HepG2 (cell line): ENCODE results near the gene CYP4F2. TPM values are rescaled to one million over a fixed set of nuclear protein-coding genes. Genes with fewer than 3 reads are reported as not detected.

Experiments used
- ARNT2 ChIP-seq: sonication (generic); formaldehyde crosslinking; IDR thresholded peaks from 2 replicates; pipeline ENCODE4 v1.8.0; 2022; ENCODE audit warnings: mild to moderate bottlenecking, low read depth, missing genetic modification reagents, moderate library complexity
- ASH2L ChIP-seq: fragments of 300-600, 200-600 bp; sonication (generic); IDR thresholded peaks from 2 replicates; pipeline ENCODE4 v1.7.0; 2017; ENCODE audit warnings: low read depth, mild to moderate bottlenecking, moderate library complexity, mixed read lengths, low read length; ENCODE audit not compliant: insufficient read length
- FOXK2 ChIP-seq: fragments of 450-650 bp; IDR thresholded peaks from 2 replicates; pipeline ENCODE4 v1.6.1; 2016
- GMEB1 ChIP-seq: sonication (generic); formaldehyde crosslinking; IDR thresholded peaks from 2 replicates; pipeline ENCODE4 v1.5.1; 2020; ENCODE audit warnings: missing genetic modification reagents, mild to moderate bottlenecking, borderline replicate concordance
- IKZF4 ChIP-seq: sonication (generic); formaldehyde crosslinking; IDR thresholded peaks from 2 replicates; pipeline ENCODE4 v1.5.1; 2020; ENCODE audit warnings: borderline replicate concordance, mild to moderate bottlenecking, low read depth, missing genetic modification reagents; ENCODE audit errors: not compliant biosample characterization
- KDM5B ChIP-seq: sonication (generic); formaldehyde crosslinking; IDR thresholded peaks from 2 replicates; pipeline ENCODE4 v1.4.0; 2020; ENCODE audit warnings: missing genetic modification reagents, mild to moderate bottlenecking, borderline replicate concordance
- KLF11 ChIP-seq: IDR thresholded peaks from 2 replicates; pipeline ENCODE4 v1.6.1; 2016; ENCODE audit warnings: missing compliant biosample characterization
- MAFF ChIP-seq: IDR thresholded peaks from 2 replicates; pipeline ENCODE4 v1.6.1; 2011; ENCODE audit warnings: low read depth, low read length, improper control_type of control experiment
- MEIS1 ChIP-seq: sonication (generic); formaldehyde crosslinking; IDR thresholded peaks from 2 replicates; pipeline ENCODE4 v1.9.0; 2021; ENCODE audit warnings: mild to moderate bottlenecking, missing genetic modification reagents, moderate library complexity, borderline replicate concordance
- MTA3 ChIP-seq: sonication (generic); formaldehyde crosslinking; IDR thresholded peaks from 2 replicates; pipeline ENCODE4 v1.4.0; 2020; ENCODE audit warnings: missing genetic modification reagents
- ONECUT2 ChIP-seq: sonication (generic); formaldehyde crosslinking; IDR thresholded peaks from 2 replicates; pipeline ENCODE4 v1.4.0; 2020; ENCODE audit warnings: missing genetic modification reagents
- POLR2A ChIP-seq, 2 experiments: IDR thresholded peaks; 2 replicates each; pipeline ENCODE4 v1.6.1; 2011; ENCODE audit warnings: low read depth in 2 of 2, low read length in 2 of 2, mild to moderate bottlenecking in 1 of 2, moderate library complexity in 1 of 2; ENCODE audit not compliant: insufficient read depth in 1 of 2
- SETDB1 ChIP-seq: sonication (generic); formaldehyde crosslinking; IDR thresholded peaks from 2 replicates; pipeline ENCODE4 v1.5.1; 2020; ENCODE audit warnings: missing genetic modification reagents, mild to moderate bottlenecking, borderline replicate concordance
- SKIL ChIP-seq: sonication (generic); formaldehyde crosslinking; IDR thresholded peaks from 2 replicates; pipeline ENCODE4 v1.8.0; 2022; ENCODE audit warnings: missing genetic modification reagents, mild to moderate bottlenecking, moderate library complexity, borderline replicate concordance
- SMAD3 ChIP-seq: sonication (generic); formaldehyde crosslinking; IDR thresholded peaks from 2 replicates; pipeline ENCODE4 v1.4.0; 2020; ENCODE audit warnings: missing genetic modification reagents
- TOPORS ChIP-seq: sonication (generic); formaldehyde crosslinking; IDR thresholded peaks from 2 replicates; pipeline ENCODE4 v1.8.0; 2023; ENCODE audit warnings: mild to moderate bottlenecking, missing genetic modification reagents
- TRIM22 ChIP-seq: fragments of 450-650 bp; IDR thresholded peaks from 2 replicates; pipeline ENCODE4 v1.6.1; 2017
- ZBTB7A ChIP-seq: sonication (generic); formaldehyde crosslinking; IDR thresholded peaks from 2 replicates; pipeline ENCODE4 v1.8.0; 2022; ENCODE audit warnings: mild to moderate bottlenecking, missing genetic modification reagents
- ZNF20 ChIP-seq: sonication (generic); formaldehyde crosslinking; IDR thresholded peaks from 2 replicates; pipeline ENCODE4 v1.4.0; 2020; ENCODE audit warnings: mild to moderate bottlenecking, moderate library complexity, missing genetic modification reagents
- ZNF432 ChIP-seq: sonication (generic); formaldehyde crosslinking; IDR thresholded peaks from 2 replicates; pipeline ENCODE4 v1.5.0; 2020; ENCODE audit warnings: missing genetic modification reagents, mild to moderate bottlenecking, borderline replicate concordance
- ZNF816 ChIP-seq: sonication (generic); formaldehyde crosslinking; IDR thresholded peaks from 2 replicates; pipeline ENCODE4 v1.8.0; 2022; ENCODE audit warnings: missing genetic modification reagents, mild to moderate bottlenecking, borderline replicate concordance
- ZNF891 ChIP-seq: sonication (generic); formaldehyde crosslinking; IDR thresholded peaks from 2 replicates; pipeline ENCODE4 v1.5.0; 2020; ENCODE audit warnings: mild to moderate bottlenecking, missing genetic modification reagents
- polyA plus RNA-seq, 8 experiments: library from polyadenylated mRNA; depleted of rRNA in 3 of 8; stranded (reverse) in 7 of 8; unstranded in 1 of 8; fragments of >200 nt; fragmentation: Illumina TruSeq in 4 of 8; extraction: Trizol in 4 of 8; gene quantifications; 2 replicates each; pipeline versions ENCODE4 v1.2.1 to v1.2.3, GENCODE V29; 2011 to 2016; ENCODE audit warnings: low read depth in 4 of 8, missing spikeins in 1 of 8, mixed read lengths in 1 of 8; ENCODE audit not compliant: insufficient read depth in 1 of 8
- total RNA-seq, 5 experiments: library from RNA; depleted of rRNA; stranded (reverse); fragments of >200 nt; fragmentation: Illumina TruSeq; extraction: Trizol; gene quantifications; 2 replicates each; pipeline ENCODE4 v1.2.3, GENCODE V29; 2016; ENCODE audit warnings: low read depth in 1 of 5
- TF ChIP-seq, protein P1 (sequence below): sonication (generic); formaldehyde crosslinking; IDR thresholded peaks from 2 replicates; pipeline ENCODE4 v1.4.0; 2020; ENCODE audit warnings: low read depth, mild to moderate bottlenecking, missing genetic modification reagents

CYP4F2 gene
- total and polyA plus RNA-seq, 2 of the 13 experiments (the other 11 are each of a cell fraction or from before 2014, with no cell fraction given), result 3.7 to 3.9 TPM

DNA sequence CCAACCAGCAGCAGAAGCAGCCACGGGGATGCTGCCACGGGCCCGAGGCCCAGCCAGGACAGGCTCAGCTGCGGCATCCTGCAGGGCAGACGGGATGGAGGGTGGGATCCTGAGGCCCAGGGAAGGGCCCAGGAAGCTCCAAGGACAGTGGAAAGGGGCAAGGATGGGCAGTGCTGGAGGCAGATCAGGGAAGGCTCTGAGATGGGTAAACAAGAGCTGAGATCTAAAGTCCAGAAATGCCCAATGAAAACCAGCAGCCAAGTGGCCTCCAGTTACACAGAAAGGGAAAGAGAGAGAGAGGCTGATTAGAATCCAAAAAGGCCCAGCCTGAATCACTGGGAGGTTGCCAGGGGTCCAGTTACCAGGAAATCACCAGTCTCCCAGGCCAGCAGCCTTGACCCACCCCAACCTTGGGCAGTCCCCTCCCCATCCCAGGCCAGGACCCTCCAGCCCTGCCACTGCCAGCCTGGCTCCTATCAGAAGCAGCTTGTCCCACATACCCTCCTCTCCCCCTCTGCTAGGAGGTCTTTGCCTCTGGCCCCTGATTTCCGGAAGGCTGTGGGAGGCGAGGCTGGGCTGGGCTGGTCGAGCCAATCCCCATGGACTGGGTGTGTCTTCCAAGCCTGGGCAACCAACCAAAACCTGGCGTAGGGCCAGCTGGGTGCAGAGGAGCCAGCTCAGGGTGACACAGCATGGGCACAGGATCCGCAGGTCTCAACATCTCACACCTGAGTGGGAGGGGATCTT lies 36.6 kb upstream of the CYP4F2 start, which contains the start of gene CYP4F11 (continued):
- no peak for TF ChIP-seq TRIM22
- TF ChIP-seq KDM5B (CRISPR knock-in tag), result no peak; the same call in 1 of the 2 replicates
- TF ChIP-seq ZNF20 (CRISPR knock-in tag), result no peak
- no peak for TF ChIP-seq ZNF432 (CRISPR knock-in tag)
- TF ChIP-seq POLR2A (IDR thresholded peaks at IDR 0.05; ENCODE audit: insufficient read depth in 1 of 2, low read depth in 2 of 2, low read length in 2 of 2), result peak; percentile 66 to 78; a peak in 3 of 4 replicates
- no peak for TF ChIP-seq MTA3 (CRISPR knock-in tag)
- TF ChIP-seq GMEB1, result no peak
- no peak for TF ChIP-seq ARNT2 (CRISPR knock-in tag)
- no peak for TF ChIP-seq ZNF891
- peak; percentile 41; the same call in 1 of the 2 replicates for TF ChIP-seq FOXK2
- TF ChIP-seq TOPORS, result no peak
- TF ChIP-seq MEIS1 (CRISPR knock-in tag), result no peak
- peak; percentile 60 for TF ChIP-seq ZBTB7A (CRISPR knock-in tag)
- no peak for TF ChIP-seq KLF11 (CRISPR knock-in tag)
- TF ChIP-seq SKIL (CRISPR knock-in tag), result no peak
- no peak for TF ChIP-seq ZNF816
- no peak for TF ChIP-seq ASH2L
- no peak for TF ChIP-seq SETDB1 (CRISPR knock-in tag)
- no peak for TF ChIP-seq IKZF4 (CRISPR knock-in tag)
- TF ChIP-seq, protein P1, sequence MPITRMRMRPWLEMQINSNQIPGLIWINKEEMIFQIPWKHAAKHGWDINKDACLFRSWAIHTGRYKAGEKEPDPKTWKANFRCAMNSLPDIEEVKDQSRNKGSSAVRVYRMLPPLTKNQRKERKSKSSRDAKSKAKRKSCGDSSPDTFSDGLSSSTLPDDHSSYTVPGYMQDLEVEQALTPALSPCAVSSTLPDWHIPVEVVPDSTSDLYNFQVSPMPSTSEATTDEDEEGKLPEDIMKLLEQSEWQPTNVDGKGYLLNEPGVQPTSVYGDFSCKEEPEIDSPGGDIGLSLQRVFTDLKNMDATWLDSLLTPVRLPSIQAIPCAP (CRISPR knock-in tag), result no peak
- TF ChIP-seq SMAD3, result no peak
- TF ChIP-seq MAFF, result no peak
- no peak for TF ChIP-seq ONECUT2
